OCI-M2 (cell line): ENCODE data around the gene ARHGEF16.

ENCODE experiments used
- DNase-seq: peaks from one replicate; lab custom pipeline; 2025; ENCODE audit not compliant: unreplicated experiment; lab: John Stamatoyannopoulos, UW

ARHGEF16 gene

GRCh38 chr1:3466366-3467075 lies 12.1 kb downstream of the ARHGEF16 start:
- DNase-seq, result no peak

- DNase-seq, result no peak
Observed at GRCh38 chr1:3467096-3468036, 12.9 kb downstream of the ARHGEF16 start.

- DNase-seq, result no peak
Observed at GRCh38 chr1:3468236-3469103, 14.0 kb downstream of the ARHGEF16 start.

GRCh38 chr1:3469104-3469848 lies 14.8 kb downstream of the ARHGEF16 start:
- DNase-seq, result no peak

GRCh38 chr1:3469849-3470649 lies 15.6 kb downstream of the ARHGEF16 start:
- DNase-seq, result no peak

GRCh38 chr1:3470650-3471355 lies 16.3 kb downstream of the ARHGEF16 start:
- no peak for DNase-seq

- DNase-seq, result no peak
Observed at GRCh38 chr1:3471356-3472087, 17.1 kb downstream of the ARHGEF16 start.

GRCh38 chr1:3472088-3472850 lies 17.8 kb downstream of the ARHGEF16 start:
- no peak for DNase-seq

- no peak for DNase-seq
Observed at GRCh38 chr1:3472906-3473305, 18.4 kb downstream of the ARHGEF16 start.

- no peak for DNase-seq
Observed at GRCh38 chr1:3473381-3473844, 18.9 kb downstream of the ARHGEF16 start.

- DNase-seq, result no peak
Observed at GRCh38 chr1:3474016-3474415, 19.6 kb downstream of the ARHGEF16 start.

GRCh38 chr1:3474421-3474820 lies 20.0 kb downstream of the ARHGEF16 start:
- DNase-seq, result no peak

GRCh38 chr1:3475839-3476573 lies 21.5 kb downstream of the ARHGEF16 start:
- DNase-seq, result no peak

GRCh38 chr1:3476666-3477065 lies 22.2 kb downstream of the ARHGEF16 start:
- no peak for DNase-seq

GRCh38 chr1:3477241-3477995 lies 23.0 kb downstream of the ARHGEF16 start:
- no peak for DNase-seq

- DNase-seq, result no peak
Observed at GRCh38 chr1:3478187-3478586, 23.7 kb downstream of the ARHGEF16 start.
